Measurements from ENCODE around the gene GAS6.
A peak's percentile ranks its signal among the peaks of the same experiment; 100 is the strongest.

Gene GAS6

GRCh38 chr13:113855931-113856715 is 7.8 kb downstream of the GAS6 start:
- H3K36me3 Mint-ChIP-seq (ENCODE audit: low read depth): peaks cover 54% of the 10 kb centered on the region
- peaks cover 40% of the 10 kb centered on the region for H3K4me1 Mint-ChIP-seq (ENCODE audit: low read depth)
- peaks cover 3% of the 10 kb centered on the region for H3K27me3 Mint-ChIP-seq
- peak overlapping the region; percentile 44 for H3K27ac Mint-ChIP-seq
- intact Hi-C loops (cut with micrococcal nuclease): no loop called here
- H3K9me3 Mint-ChIP-seq: no peaks in the 10 kb centered on the region
- peak overlapping the region; percentile 6 for H3K4me3 Mint-ChIP-seq

GRCh38 chr13:113855012-113855921 is 8.6 kb downstream of the GAS6 start:
- intact Hi-C loops (cut with micrococcal nuclease): no loop called here
- Mint-ChIP-seq H3K4me1 (ENCODE audit: low read depth) (peaks cover 31% of the 10 kb centered on the region), H3K27ac (peak overlapping the region; percentile 62), H3K9me3 (no peaks in the 10 kb centered on the region), H3K27me3 (peaks cover 3% of the 10 kb centered on the region), H3K36me3 (ENCODE audit: low read depth) (peaks cover 46% of the 10 kb centered on the region), H3K4me3 (peak overlapping the region; percentile 53)

- Mint-ChIP-seq H3K4me3 (peak overlapping the region; percentile 53), H3K4me1 (ENCODE audit: low read depth) (peaks cover 23% of the 10 kb centered on the region), H3K27ac (peak overlapping the region; percentile 62), H3K9me3 (no peaks in the 10 kb centered on the region), H3K36me3 (ENCODE audit: low read depth) (peaks cover 37% of the 10 kb centered on the region), H3K27me3 (peaks cover 3% of the 10 kb centered on the region)
- intact Hi-C loops (cut with micrococcal nuclease): no loop called here
Measured at GRCh38 chr13:113854238-113855011, 9.5 kb downstream of the GAS6 start.

DNA sequence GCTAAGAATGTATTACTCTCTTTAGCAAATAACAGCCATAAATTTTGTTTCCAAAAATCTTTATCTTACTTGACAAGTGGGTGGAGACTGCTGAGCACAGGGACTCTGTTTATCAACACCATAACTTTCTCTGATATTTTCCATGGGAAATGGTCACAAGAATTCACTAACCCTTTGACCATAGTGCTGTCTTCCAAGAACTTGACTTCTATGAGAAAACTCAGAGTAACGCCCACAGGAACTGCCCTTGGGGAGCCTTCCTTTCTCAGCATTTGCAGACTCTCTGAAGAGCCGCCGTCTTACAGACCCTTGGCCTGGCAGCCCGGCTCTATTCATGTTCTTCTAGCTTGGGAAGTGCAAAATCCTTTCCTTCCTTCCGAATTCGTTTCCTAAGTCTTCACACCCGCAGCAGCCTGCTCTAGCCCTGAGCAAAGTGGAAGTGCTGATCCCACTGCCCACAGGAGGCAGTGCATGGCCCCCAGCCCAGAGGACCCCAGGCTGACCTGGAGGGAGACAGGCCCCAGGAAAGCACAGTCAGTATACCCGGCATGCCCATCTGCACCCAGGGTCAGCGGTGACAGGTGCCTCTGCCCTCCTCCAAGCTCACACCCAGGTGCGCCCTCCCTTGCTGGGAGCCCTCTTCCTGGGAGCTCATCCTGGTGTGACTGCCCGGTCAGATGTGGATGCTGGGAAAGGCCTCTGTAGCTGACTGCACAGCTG is 10.2 kb downstream of the GAS6 start:
- no peaks in the 10 kb centered on the region for H3K9me3 Mint-ChIP-seq
- H3K27ac Mint-ChIP-seq: peak overlapping the region; percentile 62
- H3K27me3 Mint-ChIP-seq: peaks cover 3% of the 10 kb centered on the region
- peaks cover 36% of the 10 kb centered on the region for H3K36me3 Mint-ChIP-seq (ENCODE audit: low read depth)
- intact Hi-C loops (cut with micrococcal nuclease): no loop called here
- H3K4me3 Mint-ChIP-seq: peak overlapping the region; percentile 53
- peaks cover 15% of the 10 kb centered on the region for H3K4me1 Mint-ChIP-seq (ENCODE audit: low read depth)

DNA sequence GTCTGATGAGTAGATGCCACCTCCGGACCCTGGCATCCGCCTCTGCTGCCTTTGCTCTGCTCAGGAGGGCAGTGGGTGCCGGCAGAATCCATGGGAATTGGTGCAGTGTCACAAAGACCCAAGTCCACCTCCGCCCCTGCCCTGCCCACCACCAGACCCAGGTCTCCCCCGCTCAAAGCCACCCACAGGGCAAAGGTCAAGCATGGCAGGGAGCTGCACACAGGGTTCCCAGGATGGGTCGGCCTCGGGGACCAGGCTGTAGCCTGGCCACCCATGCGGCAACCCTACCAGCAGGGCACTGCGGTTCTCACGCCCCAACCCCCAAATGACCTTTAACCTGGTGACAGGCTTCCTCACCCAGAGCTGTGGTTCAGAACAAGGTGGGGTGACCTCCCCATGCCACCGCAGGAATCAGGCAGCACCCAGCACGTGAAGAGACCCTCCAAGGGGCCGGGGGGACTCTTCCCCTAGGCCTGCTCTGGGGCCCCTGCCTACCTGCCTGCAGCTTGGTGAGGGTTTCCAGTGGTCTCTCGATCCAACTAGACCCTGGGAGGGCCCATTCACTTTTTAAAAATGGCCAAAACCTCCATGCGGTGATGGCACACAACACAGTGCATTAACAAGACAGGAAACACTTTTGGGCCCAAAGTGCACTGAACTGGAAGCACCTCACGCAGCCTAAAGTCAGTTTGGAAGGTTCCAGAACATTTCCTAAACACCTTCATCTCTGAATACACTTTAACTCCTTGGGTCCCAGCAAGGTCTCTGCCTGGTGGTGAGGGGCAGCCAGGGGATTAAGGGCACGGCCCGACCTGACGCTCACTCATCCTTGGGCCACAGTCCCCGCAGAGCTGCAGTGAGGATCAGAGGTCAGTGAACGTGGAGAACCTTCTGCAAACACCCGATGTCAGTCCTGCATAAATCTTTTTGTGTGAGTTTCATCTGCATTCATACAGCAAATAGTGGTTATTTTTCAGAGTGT is 11.0 kb downstream of the GAS6 start:
- Mint-ChIP-seq H3K27me3 (peaks cover 3% of the 10 kb centered on the region), H3K27ac (no peak overlapping the region), H3K4me1 (ENCODE audit: low read depth) (peaks cover 10% of the 10 kb centered on the region), H3K9me3 (no peaks in the 10 kb centered on the region), H3K4me3 (peak overlapping the region; percentile 53), H3K36me3 (ENCODE audit: low read depth) (peaks cover 36% of the 10 kb centered on the region)
- intact Hi-C loops (cut with micrococcal nuclease): no loop called here

DNA sequence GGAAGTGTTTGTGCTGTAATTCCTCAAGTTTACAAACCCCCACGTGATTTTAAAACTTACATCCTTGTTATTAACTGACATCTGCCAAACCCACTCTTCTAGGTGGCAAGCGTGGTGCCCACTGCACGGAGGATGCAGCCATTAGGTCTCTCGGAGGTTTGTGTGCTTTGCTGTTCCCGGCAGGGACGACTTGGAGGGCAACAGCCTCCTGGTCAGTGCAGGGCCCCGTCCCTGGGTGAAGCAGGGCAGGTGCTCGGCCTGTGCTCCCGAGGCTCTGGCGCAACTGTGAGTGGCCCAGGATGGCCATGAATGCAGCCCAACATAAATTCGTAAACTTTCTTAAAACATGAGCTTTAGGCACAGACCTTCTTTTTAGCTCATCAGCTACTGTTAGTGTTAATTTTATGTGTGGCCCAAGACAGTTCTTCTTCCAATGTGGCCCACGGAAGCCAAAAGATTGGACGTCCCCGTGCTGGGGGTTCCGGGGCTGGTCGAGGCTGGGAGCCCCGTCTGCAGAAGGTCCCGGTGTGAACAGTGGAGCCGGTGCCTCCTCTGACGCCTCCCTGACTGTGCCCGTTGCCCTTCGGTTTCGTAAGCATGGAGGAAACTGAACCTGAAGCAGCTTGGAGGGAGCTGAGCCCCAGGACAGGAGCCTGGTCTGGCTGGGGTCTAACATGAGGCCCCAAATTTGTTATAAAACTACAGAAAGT is 11.9 kb downstream of the GAS6 start:
- H3K9me3 Mint-ChIP-seq: no peaks in the 10 kb centered on the region
- H3K4me1 Mint-ChIP-seq (ENCODE audit: low read depth): peaks cover 5% of the 10 kb centered on the region
- intact Hi-C loops (cut with micrococcal nuclease): no loop called here

GRCh38 chr13:113851480-113851803 is 12.4 kb downstream of the GAS6 start:
- peaks cover 39% of the 10 kb centered on the region for H3K36me3 Mint-ChIP-seq (ENCODE audit: low read depth)
- no peak overlapping the region for H3K27ac Mint-ChIP-seq
- no peaks in the 10 kb centered on the region for H3K9me3 Mint-ChIP-seq
- peaks cover 5% of the 10 kb centered on the region for H3K4me1 Mint-ChIP-seq (ENCODE audit: low read depth)
- intact Hi-C loops (cut with micrococcal nuclease): no loop called here
- H3K4me3 Mint-ChIP-seq: no peak overlapping the region
- peaks cover 3% of the 10 kb centered on the region for H3K27me3 Mint-ChIP-seq

More for the DNA sequence above, 11.9 kb downstream of the GAS6 start:
- peaks cover 3% of the 10 kb centered on the region for H3K27me3 Mint-ChIP-seq
- no peak overlapping the region for H3K4me3 Mint-ChIP-seq
- H3K27ac Mint-ChIP-seq: no peak overlapping the region
- H3K36me3 Mint-ChIP-seq (ENCODE audit: low read depth): peaks cover 39% of the 10 kb centered on the region

GRCh38 chr13:113850722-113851479 is 13.0 kb downstream of the GAS6 start:
- peaks cover 39% of the 10 kb centered on the region for H3K36me3 Mint-ChIP-seq (ENCODE audit: low read depth)
- H3K9me3 Mint-ChIP-seq: no peaks in the 10 kb centered on the region
- no peak overlapping the region for H3K4me3 Mint-ChIP-seq
- peaks cover 5% of the 10 kb centered on the region for H3K4me1 Mint-ChIP-seq (ENCODE audit: low read depth)
- intact Hi-C loops (cut with micrococcal nuclease): no loop called here
- no peak overlapping the region for H3K27ac Mint-ChIP-seq
- no peaks in the 10 kb centered on the region for H3K27me3 Mint-ChIP-seq

- Mint-ChIP-seq H3K27me3 (peaks cover 4% of the 10 kb centered on the region), H3K4me1 (ENCODE audit: low read depth) (peaks cover 5% of the 10 kb centered on the region), H3K36me3 (ENCODE audit: low read depth) (peaks cover 42% of the 10 kb centered on the region), H3K4me3 (no peak overlapping the region), H3K9me3 (no peaks in the 10 kb centered on the region), H3K27ac (no peak overlapping the region)
- intact Hi-C loops (cut with micrococcal nuclease): no loop called here
Measured at GRCh38 chr13:113849981-113850721, 13.7 kb downstream of the GAS6 start.

GRCh38 chr13:113849546-113849945 is 14.3 kb downstream of the GAS6 start:
- Mint-ChIP-seq H3K27ac (no peak overlapping the region), H3K36me3 (ENCODE audit: low read depth) (peaks cover 48% of the 10 kb centered on the region), H3K4me1 (ENCODE audit: low read depth) (peaks cover 11% of the 10 kb centered on the region), H3K4me3 (no peak overlapping the region), H3K27me3 (peaks cover 8% of the 10 kb centered on the region), H3K9me3 (no peaks in the 10 kb centered on the region)
- intact Hi-C loops (cut with micrococcal nuclease): no loop called here
